Type B pancreatic cell (in vitro differentiated cells): ENCODE results near the gene TCP10L. TPM values are rescaled to one million over a fixed set of nuclear protein-coding genes. Genes with fewer than 3 reads are reported as not detected.
"Not testable (repeated sequence)": the region's sequence is repeated elsewhere in the genome, so short reads cannot be mapped to it uniquely, and the experiment has no call there.

ENCODE experiments used
- DNase-seq: peaks from one replicate; pipeline ENCODE4 v3.0.0; 2021; ENCODE audit warnings: mixed read lengths; ENCODE audit not compliant: unreplicated experiment; ENCODE audit errors: extremely low spot score
- H3K27ac Mint-ChIP-seq: 2 replicates; pipeline ENCODE4 v1.8.0; 2021; ENCODE audit warnings: mild to moderate bottlenecking, mixed read lengths
- H3K27me3 Mint-ChIP-seq: 2 replicates; pipeline ENCODE4 v1.8.0; 2021; ENCODE audit warnings: mixed read lengths
- H3K36me3 Mint-ChIP-seq: 2 replicates; pipeline ENCODE4 v1.8.0; 2021; ENCODE audit warnings: mixed read lengths
- H3K4me1 Mint-ChIP-seq: one replicate; pipeline ENCODE4 v1.8.0; 2021; ENCODE audit warnings: mixed read lengths; ENCODE audit not compliant: unreplicated experiment
- H3K4me3 Mint-ChIP-seq: 2 replicates; pipeline ENCODE4 v1.8.0; 2021; ENCODE audit warnings: mild to moderate bottlenecking, mixed read lengths
- H3K9me3 Mint-ChIP-seq: 2 replicates; pipeline ENCODE4 v1.8.0; 2021; ENCODE audit warnings: mixed read lengths
- CTCF ChIP-seq: fragments of 200-600 bp; sonication (generic); conservative IDR thresholded peaks from 2 replicates; pipeline ENCODE4 v1.5.0; 2021; ENCODE audit warnings: antibody characterized with exemption, mild to moderate bottlenecking
- total RNA-seq: library from RNA; stranded (reverse); gene quantifications from 2 replicates; pipeline ENCODE4 v1.2.1, GENCODE V29; 2021; ENCODE audit warnings: low replicate concordance

TCP10L gene
- total RNA-seq, 1 donor from 2014 or later, result 1.2 TPM

GRCh38 chr21:32566741-32567389 is 18.5 kb downstream of the TCP10L start:
- Mint-ChIP-seq H3K27ac (no peak overlapping the region), H3K4me3 (no peak overlapping the region), H3K9me3 (peaks cover 18% of the 10 kb centered on the region), H3K27me3 (no peaks in the 10 kb centered on the region), H3K36me3 (no peaks in the 10 kb centered on the region), H3K4me1 (peaks cover 13% of the 10 kb centered on the region)
- no peak for DNase-seq
- TF ChIP-seq CTCF, result no peak

GRCh38 chr21:32565856-32566465 is 19.4 kb downstream of the TCP10L start:
- Mint-ChIP-seq H3K9me3 (peaks cover 18% of the 10 kb centered on the region), H3K4me1 (peaks cover 13% of the 10 kb centered on the region), H3K36me3 (no peaks in the 10 kb centered on the region), H3K4me3 (no peak overlapping the region), H3K27me3 (no peaks in the 10 kb centered on the region), H3K27ac (no peak overlapping the region)
- no peak for TF ChIP-seq CTCF
- no peak for DNase-seq

GRCh38 chr21:32562915-32563314 is 22.4 kb downstream of the TCP10L start:
- Mint-ChIP-seq H3K27me3 (no peaks in the 10 kb centered on the region), H3K36me3 (no peaks in the 10 kb centered on the region), H3K9me3 (peaks cover 18% of the 10 kb centered on the region), H3K4me1 (no peaks in the 10 kb centered on the region), H3K4me3 (no peak overlapping the region), H3K27ac (no peak overlapping the region)
- no peak for DNase-seq
- no peak for TF ChIP-seq CTCF

GRCh38 chr21:32562426-32562825 is 22.9 kb downstream of the TCP10L start:
- H3K27me3 Mint-ChIP-seq, result no peaks in the 10 kb centered on the region
- H3K4me3 Mint-ChIP-seq, result no peak overlapping the region
- H3K27ac Mint-ChIP-seq, result no peak overlapping the region
- no peaks in the 10 kb centered on the region for H3K36me3 Mint-ChIP-seq
- no peaks in the 10 kb centered on the region for H3K4me1 Mint-ChIP-seq
- H3K9me3 Mint-ChIP-seq, result peaks cover 18% of the 10 kb centered on the region
- peak; percentile 47 for TF ChIP-seq CTCF
- DNase-seq, result no peak

- not testable (repeated sequence) for H3K4me3 Mint-ChIP-seq, DNase-seq, H3K4me1 Mint-ChIP-seq, H3K36me3 Mint-ChIP-seq, H3K27ac Mint-ChIP-seq, H3K27me3 Mint-ChIP-seq
- peaks cover 14% of the 10 kb centered on the region for H3K9me3 Mint-ChIP-seq
Measured at GRCh38 chr21:32561476-32561875, 23.8 kb downstream of the TCP10L start.

- no peak for DNase-seq
- Mint-ChIP-seq H3K36me3 (no peaks in the 10 kb centered on the region), H3K27me3 (no peaks in the 10 kb centered on the region), H3K4me3 (no peak overlapping the region), H3K27ac (no peak overlapping the region), H3K4me1 (no peaks in the 10 kb centered on the region), H3K9me3 (peaks cover 8% of the 10 kb centered on the region)
- TF ChIP-seq CTCF, result no peak
Measured at GRCh38 chr21:32560896-32561295, 24.4 kb downstream of the TCP10L start.
